Astrocyte (in vitro differentiated cells and primary cell): ENCODE data around the gene IDH3B.
"Not testable (repeated sequence)": the region's sequence is repeated elsewhere in the genome, so short reads cannot be mapped to it uniquely, and the experiment has no call there.

Experiments used
- CTCF ChIP-seq: IDR thresholded peaks from 2 replicates; pipeline ENCODE4 v1.5.1; 2011; ENCODE audit warnings: low read depth, mild to moderate bottlenecking, inconsistent platforms, low read length, moderate library complexity; ENCODE audit not compliant: insufficient read depth
- EZH2 ChIP-seq: IDR thresholded peaks from 2 replicates; pipeline ENCODE4 v1.6.1; 2012; ENCODE audit warnings: mild to moderate bottlenecking, low read length, inconsistent platforms; ENCODE audit not compliant: insufficient read depth

DNA sequence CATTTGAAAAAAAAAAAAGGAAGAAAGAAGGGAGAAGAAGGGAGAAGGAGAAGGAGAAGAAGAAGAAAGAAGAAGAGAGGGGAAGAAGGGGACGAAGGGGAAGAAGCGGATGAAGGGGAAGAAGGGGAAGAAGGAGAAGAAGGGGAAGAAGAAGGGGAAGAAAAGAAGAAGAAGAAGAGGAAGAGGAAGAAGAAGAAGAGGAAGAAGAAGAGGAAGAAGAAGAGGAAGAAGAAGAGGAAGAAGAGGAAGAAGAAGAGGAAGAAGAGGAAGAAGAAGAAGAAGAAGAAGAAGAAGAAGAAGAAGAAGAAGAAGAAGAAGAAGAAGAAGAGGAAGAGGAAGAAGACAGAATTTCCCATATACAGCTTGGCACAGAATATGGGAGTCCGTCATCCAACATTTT lies 18.0 kb upstream of the IDH3B start:
- TF ChIP-seq CTCF, EZH2: not testable (repeated sequence)
